ENCODE results near the gene NXPE4.
"Not testable (repeated sequence)": the region's sequence is repeated elsewhere in the genome, so short reads cannot be mapped to it uniquely, and the experiment has no call there.

The NXPE4 gene

GRCh38 chr11:114609429-114609828, 13.8 kb upstream of the NXPE4 start:
- no peak for DNase-seq

GRCh38 chr11:114608605-114609004, 13.0 kb upstream of the NXPE4 start:
- not testable (repeated sequence) for DNase-seq

GRCh38 chr11:114607753-114608459, 12.3 kb upstream of the NXPE4 start:
- no peak for DNase-seq

GRCh38 chr11:114606802-114607075, 11.2 kb upstream of the NXPE4 start:
- not testable (repeated sequence) for DNase-seq

- DNase-seq, result no peak
Measured at GRCh38 chr11:114606003-114606801, 10.6 kb upstream of the NXPE4 start.

GRCh38 chr11:114605370-114605769, 9.8 kb upstream of the NXPE4 start:
- DNase-seq, result no peak

GRCh38 chr11:114604886-114605285, 9.3 kb upstream of the NXPE4 start:
- DNase-seq, result no peak

- no peak for DNase-seq
Measured at GRCh38 chr11:114604179-114604813, 8.7 kb upstream of the NXPE4 start.

GRCh38 chr11:114603151-114603550, 7.6 kb upstream of the NXPE4 start:
- not testable (repeated sequence) for DNase-seq

- no peak for DNase-seq
Measured at GRCh38 chr11:114598461-114598860, 2.9 kb upstream of the NXPE4 start.

GRCh38 chr11:114596175-114596919, 761 bp upstream of the NXPE4 start:
- no peak for DNase-seq

- DNase-seq, result no peak
Measured at GRCh38 chr11:114594703-114595102, 883 bp downstream of the NXPE4 start.

GRCh38 chr11:114587398-114587953, 8.1 kb downstream of the NXPE4 start:
- no peak for DNase-seq

- no peak for DNase-seq
Measured at GRCh38 chr11:114586797-114587196, 8.8 kb downstream of the NXPE4 start.

- no peak for DNase-seq
Measured at GRCh38 chr11:114571712-114572111, 23.9 kb downstream of the NXPE4 start.

GRCh38 chr11:114569801-114570200, 25.8 kb downstream of the NXPE4 start:
- DNase-seq, result no peak

- no peak for DNase-seq
Measured at GRCh38 chr11:114566276-114566675, 29.3 kb downstream of the NXPE4 start.

- DNase-seq, result no peak
Measured at GRCh38 chr11:114564831-114565230, 30.8 kb downstream of the NXPE4 start.

- no peak for DNase-seq
Measured at GRCh38 chr11:114563077-114563476, 32.5 kb downstream of the NXPE4 start.

GRCh38 chr11:114562166-114562916, 33.2 kb downstream of the NXPE4 start:
- no peak for DNase-seq

GRCh38 chr11:114559425-114560310, 35.9 kb downstream of the NXPE4 start, which contains the start of gene NXPE1:
Gene NXPE1, minus strand, starts transcription at chr11:114559881. Its CDS starts 8,680 bp downstream, at chr11:114551201.
- no peak for DNase-seq
